Measurements from ENCODE around the gene YBX1.

The YBX1 gene

DNA sequence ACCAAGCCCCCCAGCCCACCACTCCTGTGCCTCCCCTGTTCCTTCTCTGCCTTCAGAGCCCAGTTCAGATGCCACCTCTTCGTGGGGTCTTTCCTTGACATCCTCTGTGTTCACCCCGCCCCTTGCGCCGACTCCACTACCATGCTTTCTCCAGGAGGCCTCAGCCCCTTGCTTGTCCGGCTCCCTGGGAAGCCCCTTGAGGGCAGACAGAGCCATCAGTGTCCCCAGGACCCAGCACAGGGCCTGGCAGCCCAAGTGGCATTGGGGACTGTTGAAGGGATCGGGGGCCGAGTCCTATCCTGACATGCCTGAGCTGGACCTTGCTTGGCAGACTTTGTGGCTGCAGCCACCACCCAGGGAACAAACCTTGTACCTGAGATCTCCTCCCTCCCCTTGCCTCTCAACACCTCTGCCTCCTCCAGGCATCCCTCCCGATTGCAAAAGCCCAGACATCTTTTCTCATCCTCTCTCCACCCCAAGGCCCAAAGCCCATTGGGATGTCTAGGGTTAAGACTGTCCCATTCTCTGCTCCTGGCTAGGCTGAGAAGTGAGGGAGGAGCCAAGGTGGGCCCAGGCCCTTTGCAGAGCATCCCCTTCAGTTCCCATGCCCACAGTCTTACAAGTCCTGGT, 54.5 kb downstream of the YBX1 start:
- no peak for DNase-seq
- no peaks in the 10 kb centered on the region for H3K9me3 ChIP-seq (ENCODE audit: control extremely low read depth in 1 of 5, control insufficient read depth in 4 of 5, insufficient read depth in 2 of 5, low read depth in 1 of 5, low read length in 4 of 5)
- peaks cover 3 to 32% (median 28%) of the 10 kb centered on the region in 4 experiments for H3K4me1 ChIP-seq (ENCODE audit: control extremely low read depth in 1 of 4, control insufficient read depth in 4 of 4, insufficient read depth in 4 of 4, low read length in 3 of 4)
- peak overlapping the region in 3 of 7 experiments; percentile 32 to 36 (median 35) for H3K4me3 ChIP-seq (ENCODE audit: control insufficient read depth in 1 of 7, extremely low read depth in 1 of 7, insufficient read depth in 4 of 7, low read depth in 2 of 7, low read length in 6 of 7)
- POLR2A ChIA-PET = interaction anchor here (0.5 kb wide), 1 partner anchor 1018 kb away, joined by 3 read pairs; no protein-coding TSS in a partner anchor
- CTCF ChIA-PET = interaction anchor here (1.0 kb wide), 1 partner anchor 26 kb away, joined by 3 read pairs; no protein-coding TSS in a partner anchor
- H3K36me3 ChIP-seq (ENCODE audit: control insufficient read depth in 4 of 4, insufficient read depth in 4 of 4, low read length in 3 of 4) = no peaks in the 10 kb centered on the region
- H3K27ac ChIP-seq (ENCODE audit: insufficient read depth in 1 of 2, low read depth in 1 of 2, low read length in 2 of 2, poor library complexity in 1 of 2, severe bottlenecking in 2 of 2) = no peak overlapping the region
- H3K27me3 ChIP-seq (replicated peaks in 2 of 5; ENCODE audit: control insufficient read depth in 4 of 5, insufficient read depth in 5 of 5, low read length in 4 of 5) = no peaks in the 10 kb centered on the region
- WGBS (ENCODE audit: insufficient coverage) = 82% methylated on average over 5 of the region's 8 CpGs

DNA sequence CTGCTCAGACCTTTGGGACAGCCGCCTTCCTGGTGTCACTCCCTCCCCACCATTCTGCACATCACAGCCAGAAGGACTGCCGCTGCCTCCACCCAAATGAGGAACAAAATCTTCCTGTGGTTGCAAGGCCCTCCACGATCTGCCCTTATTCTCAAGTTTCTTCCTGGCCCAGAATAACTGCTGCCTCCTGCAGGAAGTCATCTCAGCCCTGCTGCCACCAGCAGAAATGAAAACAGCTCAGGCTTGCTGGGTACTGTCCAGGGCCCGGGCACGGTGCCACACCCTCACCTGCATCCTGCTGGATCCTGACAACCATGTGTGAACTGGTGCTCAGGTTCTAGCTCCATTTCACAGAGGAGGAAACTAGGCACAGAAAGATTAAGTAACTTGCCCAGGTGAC, 55.0 kb downstream of the YBX1 start:
- Histone ChIP-seq H3K4me3 (ENCODE audit: control insufficient read depth in 1 of 7, extremely low read depth in 1 of 7, insufficient read depth in 4 of 7, low read depth in 2 of 7, low read length in 6 of 7) (peak overlapping the region in 3 of 7 experiments; percentile 32 to 36 (median 35)), H3K4me1 (ENCODE audit: control extremely low read depth in 1 of 4, control insufficient read depth in 4 of 4, insufficient read depth in 4 of 4, low read length in 3 of 4) (peaks cover 3 to 32% (median 28%) of the 10 kb centered on the region in 4 experiments), H3K36me3 (ENCODE audit: control insufficient read depth in 4 of 4, insufficient read depth in 4 of 4, low read length in 3 of 4) (no peaks in the 10 kb centered on the region), H3K9me3 (ENCODE audit: control extremely low read depth in 1 of 5, control insufficient read depth in 4 of 5, insufficient read depth in 2 of 5, low read depth in 1 of 5, low read length in 4 of 5) (no peaks in the 10 kb centered on the region), H3K27ac (ENCODE audit: insufficient read depth in 1 of 2, low read depth in 1 of 2, low read length in 2 of 2, poor library complexity in 1 of 2, severe bottlenecking in 2 of 2) (no peak overlapping the region), H3K27me3 (replicated peaks in 2 of 5; ENCODE audit: control insufficient read depth in 4 of 5, insufficient read depth in 5 of 5, low read length in 4 of 5) (no peaks in the 10 kb centered on the region)
- CTCF ChIA-PET = interaction anchor here (1.0 to 2.1 kb wide), 4 partner anchors 10 to 156 kb away, joined by 3 to 10 read pairs (median 4); no protein-coding TSS in a partner anchor
- POLR2A ChIA-PET = interaction anchor here (0.5 kb wide), 1 partner anchor 1019 kb away, joined by 3 read pairs; no protein-coding TSS in a partner anchor
- WGBS (ENCODE audit: insufficient coverage) = 0% methylated on average over 5 of the region's 5 CpGs
- DNase-seq = peak; percentile 70 to 91 (median 88)

DNA sequence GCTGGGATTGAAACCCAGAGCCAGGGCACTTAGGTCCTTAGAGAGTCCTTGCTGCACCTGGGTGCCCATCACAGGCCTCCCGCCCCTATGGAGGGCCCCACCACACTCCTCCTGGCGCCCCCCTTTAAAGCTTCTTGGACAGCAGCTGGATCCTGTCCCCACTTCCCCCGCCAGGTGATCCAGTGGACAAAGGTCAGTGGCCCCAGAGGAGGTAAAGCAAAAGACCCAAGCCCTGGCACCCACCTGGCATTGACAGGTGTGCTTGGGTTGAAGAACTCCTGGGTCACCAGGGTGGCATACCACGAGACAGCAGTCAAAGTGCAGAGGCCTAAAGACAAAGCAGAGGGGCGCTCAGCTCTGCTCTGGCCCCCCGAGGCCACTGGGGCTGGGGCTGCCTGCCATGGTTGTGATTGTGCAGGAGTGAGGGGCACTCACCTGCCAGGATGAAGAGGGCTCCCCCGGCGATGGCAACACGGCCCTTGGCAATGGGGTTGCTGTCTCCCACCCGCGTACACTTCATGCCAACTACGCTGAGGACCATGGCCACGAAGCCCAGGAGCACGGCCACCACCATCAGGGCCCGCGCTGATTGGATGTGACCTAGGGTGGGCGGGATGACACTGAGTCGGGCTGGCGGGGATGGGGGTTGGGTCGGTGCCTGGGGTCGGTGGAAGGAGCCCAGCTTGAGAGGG, 55.9 kb downstream of the YBX1 start:
- ChIA-PET CTCF (interaction anchor here (1.0 to 2.1 kb wide), 4 partner anchors 9 to 157 kb away, joined by 3 to 10 read pairs (median 4); no protein-coding TSS in a partner anchor), POLR2A (no interaction called here)
- DNase-seq = no peak
- Histone ChIP-seq H3K4me1 (ENCODE audit: control extremely low read depth in 1 of 4, control insufficient read depth in 4 of 4, insufficient read depth in 4 of 4, low read length in 3 of 4) (peaks cover 3 to 32% (median 28%) of the 10 kb centered on the region in 4 experiments), H3K4me3 (ENCODE audit: control insufficient read depth in 1 of 7, extremely low read depth in 1 of 7, insufficient read depth in 4 of 7, low read depth in 2 of 7, low read length in 6 of 7) (no peak overlapping the region), H3K9me3 (ENCODE audit: control extremely low read depth in 1 of 5, control insufficient read depth in 4 of 5, insufficient read depth in 2 of 5, low read depth in 1 of 5, low read length in 4 of 5) (no peaks in the 10 kb centered on the region), H3K27me3 (replicated peaks in 2 of 5; ENCODE audit: control insufficient read depth in 4 of 5, insufficient read depth in 5 of 5, low read length in 4 of 5) (no peaks in the 10 kb centered on the region), H3K36me3 (ENCODE audit: control insufficient read depth in 4 of 4, insufficient read depth in 4 of 4, low read length in 3 of 4) (no peaks in the 10 kb centered on the region), H3K27ac (ENCODE audit: insufficient read depth in 1 of 2, low read depth in 1 of 2, low read length in 2 of 2, poor library complexity in 1 of 2, severe bottlenecking in 2 of 2) (no peak overlapping the region)
- 96% methylated on average over 21 of the region's 21 CpGs for WGBS (ENCODE audit: insufficient coverage)

DNA sequence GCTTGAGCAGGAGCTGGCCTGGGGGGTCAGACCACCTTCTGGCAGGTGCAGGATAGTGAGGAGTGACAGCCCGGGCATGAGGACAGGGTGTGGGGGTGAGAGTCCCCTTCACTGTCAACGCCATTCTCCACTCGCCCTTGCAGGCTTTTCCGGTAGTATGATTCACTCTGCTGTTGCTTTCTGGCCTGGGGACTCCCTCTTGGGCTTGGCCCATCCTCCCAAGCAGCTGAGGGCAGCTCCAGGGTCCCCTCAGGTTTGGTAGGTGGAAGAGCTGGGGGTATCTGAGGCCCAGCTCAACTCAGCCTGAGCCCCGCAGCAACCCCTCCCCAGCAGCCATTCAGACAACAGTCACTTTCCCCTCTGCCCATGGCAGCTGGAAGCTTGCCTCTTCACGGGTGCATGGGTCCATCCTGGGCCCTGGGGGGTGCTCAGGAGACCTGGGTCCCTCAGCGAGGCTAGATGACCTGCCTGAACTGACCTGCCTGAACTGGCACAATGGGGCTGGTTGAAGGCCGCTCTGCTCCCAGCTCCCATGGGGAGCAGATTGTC, 56.5 kb downstream of the YBX1 start:
- 100% methylated on average over 4 of the region's 8 CpGs for WGBS (ENCODE audit: insufficient coverage)
- Histone ChIP-seq H3K27me3 (replicated peaks in 2 of 5; ENCODE audit: control insufficient read depth in 4 of 5, insufficient read depth in 5 of 5, low read length in 4 of 5) (no peaks in the 10 kb centered on the region), H3K27ac (ENCODE audit: insufficient read depth in 1 of 2, low read depth in 1 of 2, low read length in 2 of 2, poor library complexity in 1 of 2, severe bottlenecking in 2 of 2) (no peak overlapping the region), H3K4me3 (ENCODE audit: control insufficient read depth in 1 of 7, extremely low read depth in 1 of 7, insufficient read depth in 4 of 7, low read depth in 2 of 7, low read length in 6 of 7) (no peak overlapping the region), H3K9me3 (ENCODE audit: control extremely low read depth in 1 of 5, control insufficient read depth in 4 of 5, insufficient read depth in 2 of 5, low read depth in 1 of 5, low read length in 4 of 5) (no peaks in the 10 kb centered on the region), H3K36me3 (ENCODE audit: control insufficient read depth in 4 of 4, insufficient read depth in 4 of 4, low read length in 3 of 4) (no peaks in the 10 kb centered on the region), H3K4me1 (ENCODE audit: control extremely low read depth in 1 of 4, control insufficient read depth in 4 of 4, insufficient read depth in 4 of 4, low read length in 3 of 4) (peaks cover 3 to 32% (median 28%) of the 10 kb centered on the region in 4 experiments)
- DNase-seq = no peak
- ChIA-PET CTCF (interaction anchor here (1.9 to 2.1 kb wide), 2 partner anchors 9 to 11 kb away, joined by 6 to 10 read pairs; no protein-coding TSS in a partner anchor), POLR2A (no interaction called here)

DNA sequence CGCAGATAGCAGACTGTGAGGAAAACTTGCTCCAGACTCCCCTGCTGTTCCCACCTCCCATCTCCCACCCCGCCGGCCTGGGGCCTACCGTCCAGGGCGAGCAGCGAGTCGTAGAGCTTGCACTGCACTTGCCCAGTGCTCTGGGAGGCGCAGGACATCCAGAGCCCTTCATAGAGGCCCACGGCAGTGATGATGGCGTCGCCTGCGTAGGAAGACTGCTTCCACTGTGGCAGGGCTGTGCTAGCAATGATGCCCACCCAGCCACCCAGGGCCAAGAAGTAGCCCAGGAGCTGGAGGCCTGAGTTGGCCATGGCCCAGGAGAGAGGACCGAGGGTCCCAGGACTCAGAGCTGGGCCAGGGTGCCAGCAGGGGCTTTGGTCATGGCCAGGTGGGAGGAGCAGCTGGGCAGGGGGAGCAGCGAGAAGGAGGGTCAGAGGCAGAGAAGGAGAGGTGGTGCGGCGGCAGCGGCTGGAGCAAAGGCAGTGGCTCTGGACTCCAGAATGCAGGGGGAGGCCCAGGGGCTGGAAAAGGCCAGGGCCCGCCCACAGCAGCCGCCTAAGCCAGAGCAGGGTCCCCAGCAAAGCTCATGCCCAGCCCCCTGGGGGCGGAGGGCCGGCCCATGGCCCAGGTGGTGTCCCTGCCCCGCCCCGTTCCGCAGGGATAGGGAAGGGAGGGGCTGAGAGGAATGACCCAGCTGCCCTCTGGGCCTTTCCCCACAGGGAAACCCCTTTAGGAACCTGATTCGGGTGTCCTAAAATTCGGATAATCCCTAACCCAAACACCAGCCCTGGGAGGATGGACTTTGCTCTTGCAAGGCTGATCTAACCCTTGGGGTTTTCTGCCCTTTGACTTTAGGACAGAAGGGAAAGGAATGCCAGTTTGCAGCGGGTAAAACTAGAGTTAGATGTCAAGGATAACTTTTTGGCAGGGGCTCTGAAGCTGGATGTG, 57.8 kb downstream of the YBX1 start, which contains the start of gene CLDN19:
Gene CLDN19, minus strand, starts transcription at position 484 of the 948 bp plus-strand sequence. Its CDS starts 173 bp downstream, at position 311.
- H3K4me3 ChIP-seq (ENCODE audit: control insufficient read depth in 1 of 7, extremely low read depth in 1 of 7, insufficient read depth in 4 of 7, low read depth in 2 of 7, low read length in 6 of 7) = no peak within 1 kb of the TSS

DNA sequence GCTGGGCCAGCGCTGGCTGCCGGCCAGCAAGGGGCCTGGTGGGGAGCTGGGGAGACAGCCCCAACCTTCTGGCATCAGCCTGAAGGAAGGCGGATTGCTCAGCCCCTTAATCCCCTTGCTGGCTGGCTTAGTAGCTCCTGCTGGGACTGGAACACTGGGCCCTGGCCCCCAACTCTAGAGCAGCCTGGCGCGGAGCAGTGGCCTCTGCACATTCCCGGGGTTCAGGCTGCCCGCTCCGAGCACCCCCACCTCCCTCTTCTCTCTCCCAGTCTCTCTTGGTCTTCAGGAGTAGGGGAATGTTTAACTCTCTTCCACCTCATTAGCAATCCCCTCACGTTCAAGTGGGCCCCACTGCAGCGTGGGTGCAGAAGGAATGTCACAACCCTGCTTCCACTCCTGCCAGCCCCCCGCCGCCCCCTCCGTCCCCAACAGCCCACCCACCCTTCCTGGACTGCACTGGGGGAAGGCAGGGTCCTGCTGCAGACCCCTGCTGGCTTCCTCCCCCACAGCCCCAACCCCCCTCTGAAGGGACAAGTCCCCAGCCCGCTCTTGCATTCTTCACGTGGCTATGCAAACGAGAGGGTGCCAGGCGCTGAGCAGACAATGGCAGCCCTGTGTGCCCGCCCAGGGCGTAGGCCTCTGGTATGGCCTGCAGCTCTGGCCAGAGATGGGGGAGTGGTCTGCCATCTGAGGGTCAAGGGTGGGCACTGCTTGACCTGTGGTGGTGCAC, 58.8 kb downstream of the YBX1 start:
- Histone ChIP-seq H3K36me3 (ENCODE audit: control insufficient read depth in 4 of 4, insufficient read depth in 4 of 4, low read length in 3 of 4) (peaks cover 0 to 9% (median 3%) of the 10 kb centered on the region in 4 experiments), H3K27me3 (replicated peaks in 2 of 5; ENCODE audit: control insufficient read depth in 4 of 5, insufficient read depth in 5 of 5, low read length in 4 of 5) (no peaks in the 10 kb centered on the region), H3K27ac (ENCODE audit: insufficient read depth in 1 of 2, low read depth in 1 of 2, low read length in 2 of 2, poor library complexity in 1 of 2, severe bottlenecking in 2 of 2) (no peak overlapping the region), H3K4me1 (ENCODE audit: control extremely low read depth in 1 of 4, control insufficient read depth in 4 of 4, insufficient read depth in 4 of 4, low read length in 3 of 4) (peaks cover 3 to 25% (median 24%) of the 10 kb centered on the region in 4 experiments), H3K9me3 (ENCODE audit: control extremely low read depth in 1 of 5, control insufficient read depth in 4 of 5, insufficient read depth in 2 of 5, low read depth in 1 of 5, low read length in 4 of 5) (no peaks in the 10 kb centered on the region), H3K4me3 (ENCODE audit: control insufficient read depth in 1 of 7, extremely low read depth in 1 of 7, insufficient read depth in 4 of 7, low read depth in 2 of 7, low read length in 6 of 7) (no peak overlapping the region)
- ChIA-PET POLR2A (no interaction called here), CTCF (interaction anchor here (1.2 to 1.3 kb wide), 2 partner anchors 14 to 17 kb away, joined by 3 to 4 read pairs; no protein-coding TSS in a partner anchor)
- no peak for DNase-seq
- WGBS (ENCODE audit: insufficient coverage) = 94% methylated on average over 15 of the region's 19 CpGs

More for the DNA sequence above, 57.8 kb downstream of the YBX1 start, which contains the start of gene CLDN19:
- ChIA-PET CTCF (interaction anchor here (1.2 to 1.3 kb wide), 2 partner anchors 13 to 18 kb away, joined by 3 to 4 read pairs; no protein-coding TSS in a partner anchor), POLR2A (interaction anchor here (0.6 kb wide), 1 partner anchor 574 kb away, joined by 3 read pairs; no protein-coding TSS in a partner anchor)
- no peaks in the 10 kb centered on the region for H3K36me3 ChIP-seq (ENCODE audit: control insufficient read depth in 4 of 4, insufficient read depth in 4 of 4, low read length in 3 of 4)
- whole genome bisulfite sequencing (ENCODE audit: insufficient coverage) = 99% methylated on average over 22 of the region's 27 CpGs
- H3K9me3 ChIP-seq (ENCODE audit: control extremely low read depth in 1 of 5, control insufficient read depth in 4 of 5, insufficient read depth in 2 of 5, low read depth in 1 of 5, low read length in 4 of 5) = no peaks in the 10 kb centered on the region
- H3K4me1 ChIP-seq (ENCODE audit: control extremely low read depth in 1 of 4, control insufficient read depth in 4 of 4, insufficient read depth in 4 of 4, low read length in 3 of 4) = peaks cover 3 to 32% (median 28%) of the 10 kb centered on the region in 4 experiments
- no peak for DNase-seq
- no peaks in the 10 kb centered on the region for H3K27me3 ChIP-seq (replicated peaks in 2 of 5; ENCODE audit: control insufficient read depth in 4 of 5, insufficient read depth in 5 of 5, low read length in 4 of 5)
- no peak within 1 kb of the TSS for H3K27ac ChIP-seq (ENCODE audit: insufficient read depth in 1 of 2, low read depth in 1 of 2, low read length in 2 of 2, poor library complexity in 1 of 2, severe bottlenecking in 2 of 2)
